Loucy (cell line): ENCODE measurements around the gene SND1.

Source experiments
- H2AFZ ChIP-seq: fragments of 200-600 bp; sonication (generic); 2 replicates; pipeline ENCODE4 v1.6.0; 2016; ENCODE audit warnings: antibody characterized with exemption, mild to moderate bottlenecking, low read length, moderate library complexity
- H3F3A ChIP-seq: fragments of 200-600 bp; 2 replicates; pipeline ENCODE4 v1.6.0; 2016; ENCODE audit warnings: antibody characterized with exemption, low read depth, mild to moderate bottlenecking
- H3K27me3 ChIP-seq: fragments of 200-600 bp; sonication (generic); 2 replicates; pipeline ENCODE4 v1.6.1; 2014; ENCODE audit warnings: low read length, mild to moderate bottlenecking; ENCODE audit not compliant: insufficient read depth, poor library complexity, severe bottlenecking
- H3K36me3 ChIP-seq: fragments of 200-600 bp; sonication (generic); 2 replicates; pipeline ENCODE4 v1.6.1; 2016; ENCODE audit warnings: low read length; ENCODE audit not compliant: insufficient read depth
- H3K4me1 ChIP-seq: fragments of 200-600 bp; sonication (generic); 2 replicates; pipeline ENCODE4 v1.5.1; 2014; ENCODE audit warnings: low read length, mild to moderate bottlenecking; ENCODE audit not compliant: insufficient read depth, poor library complexity, severe bottlenecking
- H3K4me2 ChIP-seq: fragments of 200-600 bp; sonication (generic); 2 replicates; pipeline ENCODE4 v1.6.0; 2014; ENCODE audit warnings: antibody characterized with exemption, low read length, low read depth, mild to moderate bottlenecking; ENCODE audit not compliant: poor library complexity, severe bottlenecking
- H3K4me3 ChIP-seq: fragments of 200-600 bp; sonication (generic); 2 replicates; pipeline ENCODE4 v1.5.1; 2014; ENCODE audit warnings: low read length, mild to moderate bottlenecking, mixed read lengths; ENCODE audit not compliant: poor library complexity, severe bottlenecking
- H3K79me2 ChIP-seq: fragments of 200-600 bp; sonication (generic); 2 replicates; pipeline ENCODE4 v1.6.1; 2014; ENCODE audit warnings: low read length; ENCODE audit not compliant: insufficient read depth
- H3K9ac ChIP-seq: fragments of 200-600 bp; sonication (generic); 2 replicates; pipeline ENCODE4 v1.6.0; 2014; ENCODE audit warnings: mild to moderate bottlenecking, low read depth, low read length, moderate library complexity; ENCODE audit not compliant: poor library complexity, severe bottlenecking
- H3K9me2 ChIP-seq: fragments of 200-600 bp; sonication (generic); replicated peaks from 2 replicates; pipeline ENCODE4 v1.6.1; 2016; ENCODE audit warnings: low read depth, low read length, mixed read lengths
- H3K9me3 ChIP-seq: fragments of 200-600 bp; sonication (generic); 2 replicates; pipeline ENCODE4 v1.6.1; 2014; ENCODE audit warnings: mild to moderate bottlenecking, antibody characterized with exemption, low read length, low read depth; ENCODE audit not compliant: insufficient read depth
- H4K20me1 ChIP-seq: fragments of 200-600 bp; sonication (generic); 2 replicates; pipeline ENCODE4 v1.6.0; 2014; ENCODE audit warnings: antibody characterized with exemption, low read length, mild to moderate bottlenecking; ENCODE audit not compliant: insufficient read depth, poor library complexity, severe bottlenecking
- CTCF ChIP-seq: fragments of 200-600 bp; sonication (generic); conservative IDR thresholded peaks from 2 replicates; pipeline ENCODE4 v1.5.1; 2014; ENCODE audit warnings: mild to moderate bottlenecking, antibody characterized with exemption, low read length
- EZH2phosphoT487 ChIP-seq: fragments of 200-600 bp; IDR thresholded peaks from 2 replicates; pipeline ENCODE4 v1.6.1; 2018; ENCODE audit warnings: antibody characterized with exemption, mild to moderate bottlenecking, moderate library complexity, borderline replicate concordance

Gene SND1

GRCh38 chr7:128005759-128006159 is 353.8 kb downstream of the SND1 start:
- Histone ChIP-seq H3K4me1 (peaks cover 18% of the 10 kb centered on the region), H3K9me3 (no peaks in the 10 kb centered on the region), H2AFZ (no peak overlapping the region), H3K9ac (no peak overlapping the region), H3K79me2 (no peaks in the 10 kb centered on the region), H3K4me2 (no peak overlapping the region), H3K27me3 (no peaks in the 10 kb centered on the region), H4K20me1 (peaks cover 14% of the 10 kb centered on the region), H3K9me2 (no peaks in the 10 kb centered on the region), H3K4me3 (no peak overlapping the region), H3F3A (no peaks in the 10 kb centered on the region), H3K36me3 (peaks cover 13% of the 10 kb centered on the region; the same call in 1 of the 2 replicates)
- TF ChIP-seq EZH2phosphoT487 (no peak), CTCF (no peak)

- H3K9me2 ChIP-seq = no peaks in the 10 kb centered on the region
- H3F3A ChIP-seq = no peaks in the 10 kb centered on the region
- H2AFZ ChIP-seq = no peak overlapping the region
- no peaks in the 10 kb centered on the region for H3K9me3 ChIP-seq
- peaks cover 18% of the 10 kb centered on the region for H3K4me1 ChIP-seq
- H3K79me2 ChIP-seq = no peaks in the 10 kb centered on the region
- H3K9ac ChIP-seq = no peak overlapping the region
- H4K20me1 ChIP-seq = peaks cover 14% of the 10 kb centered on the region
- H3K4me3 ChIP-seq = no peak overlapping the region
- H3K27me3 ChIP-seq = no peaks in the 10 kb centered on the region
- TF ChIP-seq CTCF = no peak
- H3K4me2 ChIP-seq = no peak overlapping the region
- H3K36me3 ChIP-seq = peaks cover 8% of the 10 kb centered on the region; the same call in 1 of the 2 replicates
These were observed 354.7 kb downstream of the SND1 start for GRCh38 chr7:128006550-128007302.

GRCh38 chr7:128007303-128007680 is 355.3 kb downstream of the SND1 start:
- H3K9me3 ChIP-seq = no peaks in the 10 kb centered on the region
- no peak overlapping the region for H3K9ac ChIP-seq
- H3K27me3 ChIP-seq = no peaks in the 10 kb centered on the region
- H3K4me2 ChIP-seq = no peak overlapping the region
- peaks cover 18% of the 10 kb centered on the region for H3K4me1 ChIP-seq
- H3K79me2 ChIP-seq = no peaks in the 10 kb centered on the region
- no peak overlapping the region for H3K4me3 ChIP-seq
- TF ChIP-seq EZH2phosphoT487 (no peak), CTCF (no peak)
- H4K20me1 ChIP-seq = peaks cover 14% of the 10 kb centered on the region
- H2AFZ ChIP-seq = no peak overlapping the region
- no peaks in the 10 kb centered on the region for H3F3A ChIP-seq
- H3K36me3 ChIP-seq = peaks cover 8% of the 10 kb centered on the region; the same call in 1 of the 2 replicates
- H3K9me2 ChIP-seq = no peaks in the 10 kb centered on the region
